PC-9 (cell line): ENCODE data around the gene LEFTY2. TPM values are rescaled to one million over a fixed set of nuclear protein-coding genes. Genes with fewer than 3 reads are reported as not detected.
A peak's percentile ranks its signal among the peaks of the same experiment; 100 is the strongest.

ENCODE experiments used
- BruUV-seq: library from RNA; stranded (reverse); fragments of 400-500 nt; replicated peaks from 2 replicates; lab custom pipeline; 2021; lab: Mats Ljungman, UMichigan
- CTCF ChIA-PET: fragments of 300-600 bp; sonication (Branson Sonifier 250); formaldehyde crosslinking; loops from one replicate; lab custom pipeline; 2022; ENCODE audit warnings: antibody characterized with exemption; lab: Charles Lee
- POLR2A ChIA-PET: fragments of 300-600 bp; sonication (Branson Sonifier 250); formaldehyde crosslinking; loops from one replicate; lab custom pipeline; 2022; ENCODE audit warnings: antibody characterized with exemption; ENCODE audit not compliant: unreplicated experiment; lab: Charles Lee
- DNase-seq, 2 experiments: peaks; one replicate each; pipeline versions ENCODE4 v3.0.0 to v3.0.0-alpha.2; 2015 to 2022; ENCODE audit warnings: mixed read lengths in 1 of 2
- H2AFZ ChIP-seq: fragments of 200-600 bp; sonication (generic); 2 replicates; pipeline ENCODE4 v1.8.1; 2017; ENCODE audit warnings: antibody characterized with exemption
- H3F3A ChIP-seq: fragments of 200-600 bp; sonication (generic); 2 replicates; pipeline ENCODE4 v1.8.1; 2017; ENCODE audit warnings: antibody characterized with exemption, mild to moderate bottlenecking, low read depth; ENCODE audit not compliant: insufficient read depth
- H3K27ac ChIP-seq: fragments of 200-600 bp; sonication (generic); 2 replicates; pipeline ENCODE4 v1.6.1; 2016; ENCODE audit warnings: mixed run types
- H3K27me3 ChIP-seq: fragments of 200-600 bp; sonication (generic); 2 replicates; pipeline ENCODE4 v1.6.1; 2016; ENCODE audit warnings: low read depth, mixed run types; ENCODE audit not compliant: insufficient read depth
- H3K36me3 ChIP-seq: fragments of 200-600 bp; sonication (generic); 2 replicates; pipeline ENCODE4 v1.6.1; 2016; ENCODE audit warnings: low read depth, mixed run types
- H3K4me1 ChIP-seq: fragments of 200-600 bp; sonication (generic); replicated peaks from 2 replicates; pipeline ENCODE4 v1.6.1; 2016; ENCODE audit warnings: mixed run types; ENCODE audit not compliant: insufficient read depth
- H3K4me2 ChIP-seq: fragments of 200-600 bp; sonication (generic); 2 replicates; pipeline ENCODE4 v1.6.1; 2017; ENCODE audit warnings: mixed run types
- H3K4me3 ChIP-seq: fragments of 200-600 bp; sonication (generic); 2 replicates; pipeline ENCODE4 v1.6.1; 2016; ENCODE audit warnings: mixed run types
- H3K79me2 ChIP-seq: fragments of 200-600 bp; sonication (generic); 2 replicates; pipeline ENCODE4 v1.6.1; 2017; ENCODE audit warnings: low read depth, mixed run types
- H3K9me2 ChIP-seq: fragments of 200-600 bp; sonication (generic); 2 replicates; pipeline ENCODE4 v1.8.1; 2017; ENCODE audit warnings: mild to moderate bottlenecking; ENCODE audit not compliant: insufficient read depth
- H3K9me3 ChIP-seq: fragments of 200-600 bp; sonication (generic); 2 replicates; pipeline ENCODE4 v1.8.1; 2016; ENCODE audit warnings: low read depth; ENCODE audit not compliant: insufficient read depth
- H4K20me1 ChIP-seq: fragments of 200-600 bp; sonication (generic); 2 replicates; pipeline ENCODE4 v1.8.1; 2017; ENCODE audit not compliant: insufficient read depth
- CTCF ChIP-seq: fragments of 200-600 bp; sonication (generic); conservative IDR thresholded peaks from 2 replicates; pipeline ENCODE4 v1.6.1; 2017; ENCODE audit warnings: mixed run types, antibody characterized with exemption, mild to moderate bottlenecking, moderate library complexity
- EZH2 ChIP-seq: fragments of 200-600 bp; sonication (generic); IDR thresholded peaks from 2 replicates; pipeline ENCODE4 v1.8.0; 2017; ENCODE audit warnings: antibody characterized with exemption, low read depth
- intact Hi-C: fragments of 100-400 bp; cut with micrococcal nuclease; formaldehyde crosslinking; loops from one replicate; pipeline ENCODE4 v1.10.0; 2022; ENCODE audit not compliant: unreplicated experiment
- total RNA-seq: library from RNA; stranded (reverse); gene quantifications from 2 replicates; pipeline ENCODE4 v1.2.3, GENCODE V29; 2021

Gene LEFTY2
- total RNA-seq, 1 experiment from 2014 or later, result not detected

GRCh38 chr1:225896937-225897549, 44.0 kb downstream of the LEFTY2 start:
- POLR2A ChIA-PET, result interaction anchor here (0.5 to 0.9 kb wide), 2 partner anchors 14 to 191 kb away, joined by 4 to 7 read pairs; no protein-coding TSS in a partner anchor

GRCh38 chr1:225896494-225896893, 44.5 kb downstream of the LEFTY2 start:
- BruUV-seq, result no TSS peak
- Histone ChIP-seq H3K4me2 (peak overlapping the region; percentile 48; the same call in 1 of the 2 replicates), H3K27ac (no peak overlapping the region; the same call in 1 of the 2 replicates), H3K36me3 (no peaks in the 10 kb centered on the region), H3K27me3 (no peaks in the 10 kb centered on the region), H3K79me2 (no peaks in the 10 kb centered on the region), H3F3A (peaks cover 18% of the 10 kb centered on the region; the same call in 1 of the 2 replicates), H3K9me3 (no peaks in the 10 kb centered on the region), H2AFZ (no peak overlapping the region), H3K9me2 (no peaks in the 10 kb centered on the region), H3K4me3 (no peak overlapping the region), H3K4me1 (peaks cover 19% of the 10 kb centered on the region), H4K20me1 (no peaks in the 10 kb centered on the region)
- ChIA-PET POLR2A (interaction anchor here (0.9 kb wide), 1 partner anchor 13 kb away, joined by 7 read pairs; no protein-coding TSS in a partner anchor), CTCF (no interaction called here)
- no peak for DNase-seq
- intact Hi-C loops, result no loop called here
- TF ChIP-seq EZH2 (no peak), CTCF (no peak)

More at GRCh38 chr1:225896937-225897549, 44.0 kb downstream of the LEFTY2 start:
- Histone ChIP-seq H3K79me2 (no peaks in the 10 kb centered on the region), H3K36me3 (no peaks in the 10 kb centered on the region), H3K27me3 (no peaks in the 10 kb centered on the region), H3K4me1 (peaks cover 19% of the 10 kb centered on the region), H3K4me3 (no peak overlapping the region), H4K20me1 (no peaks in the 10 kb centered on the region), H2AFZ (peak overlapping the region; percentile 11; the same call in 1 of the 2 replicates), H3K9me2 (no peaks in the 10 kb centered on the region), H3K9me3 (no peaks in the 10 kb centered on the region), H3K27ac (peak overlapping the region; percentile 13), H3F3A (peaks cover 18% of the 10 kb centered on the region; the same call in 1 of the 2 replicates), H3K4me2 (peak overlapping the region; percentile 48)
- no TSS peak for BruUV-seq
- CTCF ChIA-PET, result no interaction called here
- no peak for TF ChIP-seq EZH2
- no peak for TF ChIP-seq CTCF
- peak; percentile 47 to 76 for DNase-seq
- intact Hi-C loops, result no loop called here

GRCh38 chr1:225892307-225892706, 48.7 kb downstream of the LEFTY2 start:
- no peaks in the 10 kb centered on the region for H3K27me3 ChIP-seq
- no peak overlapping the region for H3K4me3 ChIP-seq
- H3K9me2 ChIP-seq, result no peaks in the 10 kb centered on the region
- H3K4me2 ChIP-seq, result no peak overlapping the region
- TF ChIP-seq EZH2 (no peak), CTCF (no peak)
- no peaks in the 10 kb centered on the region for H4K20me1 ChIP-seq
- ChIA-PET POLR2A (interaction anchor here (0.7 kb wide), 2 partner anchors 10 to 55 kb away, joined by 3 read pairs; no protein-coding TSS in a partner anchor), CTCF (no interaction called here)
- intact Hi-C loops, result no loop called here
- H3K4me1 ChIP-seq, result peaks cover 10% of the 10 kb centered on the region
- no peaks in the 10 kb centered on the region for H3K9me3 ChIP-seq
- H2AFZ ChIP-seq, result no peak overlapping the region
- BruUV-seq, result no TSS peak
- H3K27ac ChIP-seq, result no peak overlapping the region
- DNase-seq, result no peak
- H3F3A ChIP-seq, result peaks cover 15% of the 10 kb centered on the region; the same call in 1 of the 2 replicates
- H3K79me2 ChIP-seq, result no peaks in the 10 kb centered on the region
- H3K36me3 ChIP-seq, result no peaks in the 10 kb centered on the region
